Gastroesophageal sphincter (tissue), 3 donors: Measurements from ENCODE around the gene LRFN2.

ENCODE experiments used
- EP300 ChIP-seq: sonication (generic); formaldehyde crosslinking; IDR thresholded peaks from one replicate; pipeline ENCODE4 v1.6.1; 2017; ENCODE audit warnings: antibody characterized with exemption, mild to moderate bottlenecking
- POLR2A ChIP-seq, 2 donors: fragments of 450-650 bp; IDR thresholded peaks; one replicate each; pipeline ENCODE4 v1.6.1; 2017; ENCODE audit warnings: antibody characterized with exemption in 2 of 2, mild to moderate bottlenecking in 2 of 2, moderate library complexity in 1 of 2
- POLR2AphosphoS5 ChIP-seq: sonication (generic); formaldehyde crosslinking; IDR thresholded peaks from one replicate; pipeline ENCODE4 v1.6.1; 2017; ENCODE audit warnings: antibody characterized with exemption
- TF ChIP-seq, protein P1 (sequence below), 4 experiments: fragments of 200-600 bp in 2 of 4; fragments of 450-650 bp in 2 of 4; sonication (generic) in 1 of 4; IDR thresholded peaks; one replicate each; pipeline ENCODE4 v1.5.1; 2017 to 2019; ENCODE audit warnings: antibody characterized with exemption in 4 of 4, mild to moderate bottlenecking in 2 of 4, moderate library complexity in 2 of 4

DNA sequence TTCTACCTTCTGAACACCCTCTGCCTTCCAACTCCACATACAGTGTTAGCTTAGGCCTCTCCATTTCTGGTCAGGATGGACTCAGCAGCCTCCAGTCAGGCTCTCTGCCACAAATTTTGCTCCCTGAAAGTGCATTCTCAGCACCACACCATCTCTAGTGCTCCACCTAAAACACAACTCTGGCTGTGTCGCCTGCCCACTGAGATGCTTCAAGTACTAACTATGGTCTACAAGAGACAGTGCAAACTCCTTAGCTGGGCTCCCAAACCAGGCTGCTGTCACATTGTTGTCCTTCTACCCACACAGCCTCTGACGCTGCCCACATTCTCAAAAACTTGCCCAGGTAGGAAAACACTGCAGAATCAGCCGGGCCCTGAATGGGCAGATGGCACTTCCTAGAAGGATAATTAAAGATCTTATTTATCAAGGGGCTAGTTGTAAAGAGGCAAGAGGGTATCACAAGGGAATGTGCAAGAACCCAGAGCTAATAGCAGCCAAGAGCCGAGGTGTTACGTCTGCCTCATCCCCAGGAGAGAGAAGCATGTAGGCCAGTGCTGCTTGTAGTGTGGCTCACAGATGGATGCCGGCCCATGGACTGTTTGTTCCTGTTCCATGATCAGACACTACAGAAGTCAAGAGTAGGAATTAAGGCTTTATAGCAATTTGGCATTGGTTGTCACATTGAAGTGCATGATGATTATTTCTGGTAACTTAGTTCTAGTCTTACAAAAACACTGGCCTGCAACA lies 189.7 kb downstream of the LRFN2 start:
- TF ChIP-seq POLR2A (IDR thresholded peaks at IDR 0.05) = no peak
- TF ChIP-seq POLR2AphosphoS5 = no peak
- TF ChIP-seq, protein P1, sequence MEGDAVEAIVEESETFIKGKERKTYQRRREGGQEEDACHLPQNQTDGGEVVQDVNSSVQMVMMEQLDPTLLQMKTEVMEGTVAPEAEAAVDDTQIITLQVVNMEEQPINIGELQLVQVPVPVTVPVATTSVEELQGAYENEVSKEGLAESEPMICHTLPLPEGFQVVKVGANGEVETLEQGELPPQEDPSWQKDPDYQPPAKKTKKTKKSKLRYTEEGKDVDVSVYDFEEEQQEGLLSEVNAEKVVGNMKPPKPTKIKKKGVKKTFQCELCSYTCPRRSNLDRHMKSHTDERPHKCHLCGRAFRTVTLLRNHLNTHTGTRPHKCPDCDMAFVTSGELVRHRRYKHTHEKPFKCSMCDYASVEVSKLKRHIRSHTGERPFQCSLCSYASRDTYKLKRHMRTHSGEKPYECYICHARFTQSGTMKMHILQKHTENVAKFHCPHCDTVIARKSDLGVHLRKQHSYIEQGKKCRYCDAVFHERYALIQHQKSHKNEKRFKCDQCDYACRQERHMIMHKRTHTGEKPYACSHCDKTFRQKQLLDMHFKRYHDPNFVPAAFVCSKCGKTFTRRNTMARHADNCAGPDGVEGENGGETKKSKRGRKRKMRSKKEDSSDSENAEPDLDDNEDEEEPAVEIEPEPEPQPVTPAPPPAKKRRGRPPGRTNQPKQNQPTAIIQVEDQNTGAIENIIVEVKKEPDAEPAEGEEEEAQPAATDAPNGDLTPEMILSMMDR (IDR thresholded peaks at IDR 0.05) = no peak
- no peak for TF ChIP-seq EP300
